GM18502 (cell line): ENCODE data around the gene PIM1.
"Not testable (repeated sequence)": the region's sequence is repeated elsewhere in the genome, so short reads cannot be mapped to it uniquely, and the experiment has no call there.

Experiments used
- ATAC-seq: cut with Tn5 transposase; IDR thresholded peaks from one replicate; pipeline ENCODE4 v1.9.1; 2021; ENCODE audit warnings: mild to moderate bottlenecking; ENCODE audit not compliant: unreplicated experiment, poor library complexity

PIM1 gene

DNA sequence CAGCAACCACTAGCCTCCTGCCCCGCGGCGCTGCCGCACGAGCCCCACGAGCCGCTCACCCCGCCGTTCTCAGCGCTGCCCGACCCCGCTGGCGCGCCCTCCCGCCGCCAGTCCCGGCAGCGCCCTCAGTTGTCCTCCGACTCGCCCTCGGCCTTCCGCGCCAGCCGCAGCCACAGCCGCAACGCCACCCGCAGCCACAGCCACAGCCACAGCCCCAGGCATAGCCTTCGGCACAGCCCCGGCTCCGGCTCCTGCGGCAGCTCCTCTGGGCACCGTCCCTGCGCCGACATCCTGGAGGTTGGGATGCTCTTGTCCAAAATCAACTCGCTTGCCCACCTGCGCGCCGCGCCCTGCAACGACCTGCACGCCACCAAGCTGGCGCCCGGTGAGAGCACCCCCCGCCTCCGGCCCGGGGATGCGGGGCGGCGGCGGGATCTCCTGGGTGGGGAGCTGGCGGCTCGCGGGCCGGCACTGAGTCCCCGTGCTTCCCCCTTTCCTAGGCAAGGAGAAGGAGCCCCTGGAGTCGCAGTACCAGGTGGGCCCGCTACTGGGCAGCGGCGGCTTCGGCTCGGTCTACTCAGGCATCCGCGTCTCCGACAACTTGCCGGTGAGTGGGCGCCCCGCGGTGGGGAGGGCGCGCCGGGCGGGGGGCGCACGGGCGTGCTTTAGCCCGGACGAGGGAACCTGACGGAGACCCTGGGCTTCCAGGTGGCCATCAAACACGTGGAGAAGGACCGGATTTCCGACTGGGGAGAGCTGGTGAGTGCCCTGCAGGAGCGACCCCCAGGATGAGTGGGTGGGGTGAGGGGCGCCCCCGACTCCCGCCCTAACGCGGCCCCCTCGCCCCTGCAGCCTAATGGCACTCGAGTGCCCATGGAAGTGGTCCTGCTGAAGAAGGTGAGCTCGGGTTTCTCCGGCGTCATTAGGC is 585 bp downstream of the PIM1 start:
- ATAC-seq, result peak; percentile 30

DNA sequence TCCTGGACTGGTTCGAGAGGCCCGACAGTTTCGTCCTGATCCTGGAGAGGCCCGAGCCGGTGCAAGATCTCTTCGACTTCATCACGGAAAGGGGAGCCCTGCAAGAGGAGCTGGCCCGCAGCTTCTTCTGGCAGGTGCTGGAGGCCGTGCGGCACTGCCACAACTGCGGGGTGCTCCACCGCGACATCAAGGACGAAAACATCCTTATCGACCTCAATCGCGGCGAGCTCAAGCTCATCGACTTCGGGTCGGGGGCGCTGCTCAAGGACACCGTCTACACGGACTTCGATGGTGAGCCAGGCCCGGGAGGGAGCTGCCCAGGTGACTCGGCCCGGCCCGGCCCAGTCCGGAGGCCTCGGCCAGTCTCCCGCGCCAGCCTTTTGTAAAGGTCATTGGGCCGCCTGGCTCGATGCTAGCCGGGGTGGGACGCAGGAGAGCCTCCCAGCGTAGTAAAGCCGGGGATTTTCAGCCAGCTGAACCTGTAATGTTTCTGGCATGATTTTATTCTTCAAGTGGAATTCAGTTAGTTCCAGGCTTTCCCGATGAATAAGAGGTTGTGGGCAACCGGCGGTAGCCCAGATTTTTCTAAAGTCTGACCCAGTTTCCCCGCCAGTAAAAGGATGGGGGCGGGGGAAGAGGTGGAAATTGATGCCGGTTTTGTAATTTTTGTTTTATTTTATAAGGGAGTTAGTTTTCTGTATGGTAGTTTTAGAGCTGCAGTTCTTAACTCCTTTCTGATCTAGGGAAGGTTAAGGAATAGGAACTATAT is 1.4 kb downstream of the PIM1 start:
- no peak for ATAC-seq

DNA sequence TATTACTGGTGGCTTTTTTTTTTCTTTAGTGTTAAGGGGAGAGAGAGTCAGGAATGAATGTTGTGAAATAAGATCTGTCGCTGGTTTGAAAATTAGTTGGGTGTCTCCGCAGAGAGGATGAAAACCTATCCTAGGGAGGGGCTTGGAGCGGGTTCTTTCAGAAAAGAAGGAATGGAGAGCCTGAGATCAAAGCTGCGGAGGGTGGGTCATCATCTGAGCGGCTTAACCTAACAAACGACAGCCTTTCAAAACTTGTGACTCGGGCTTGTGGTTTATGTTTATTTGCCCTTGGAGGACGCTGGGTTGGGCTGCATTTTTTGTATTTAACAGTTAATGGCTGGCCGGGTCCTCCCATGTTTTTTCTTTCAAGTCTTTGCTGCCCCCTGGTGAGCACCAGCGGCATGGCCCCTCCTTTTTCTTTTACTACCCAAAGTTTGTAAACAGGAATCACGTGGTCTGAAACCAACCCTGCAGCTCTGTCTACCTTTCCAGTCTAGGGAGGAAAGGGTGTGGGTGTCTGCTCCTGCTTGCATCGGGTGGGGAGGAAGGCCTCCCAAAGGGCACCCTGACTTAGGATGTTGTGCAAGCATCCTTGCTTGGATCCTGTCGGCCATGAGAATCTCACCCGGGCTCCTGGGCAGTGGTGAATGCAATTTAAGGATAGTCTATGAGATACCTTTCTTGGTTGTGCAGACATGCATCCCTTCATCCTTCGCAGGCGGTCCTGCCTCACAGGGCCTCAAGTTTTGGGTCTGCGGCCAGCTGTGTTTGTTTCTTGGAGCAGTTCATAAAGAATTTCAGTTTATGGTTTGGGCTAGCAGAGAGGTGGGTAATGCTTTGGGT is 2.2 kb downstream of the PIM1 start:
- ATAC-seq, result no peak

DNA sequence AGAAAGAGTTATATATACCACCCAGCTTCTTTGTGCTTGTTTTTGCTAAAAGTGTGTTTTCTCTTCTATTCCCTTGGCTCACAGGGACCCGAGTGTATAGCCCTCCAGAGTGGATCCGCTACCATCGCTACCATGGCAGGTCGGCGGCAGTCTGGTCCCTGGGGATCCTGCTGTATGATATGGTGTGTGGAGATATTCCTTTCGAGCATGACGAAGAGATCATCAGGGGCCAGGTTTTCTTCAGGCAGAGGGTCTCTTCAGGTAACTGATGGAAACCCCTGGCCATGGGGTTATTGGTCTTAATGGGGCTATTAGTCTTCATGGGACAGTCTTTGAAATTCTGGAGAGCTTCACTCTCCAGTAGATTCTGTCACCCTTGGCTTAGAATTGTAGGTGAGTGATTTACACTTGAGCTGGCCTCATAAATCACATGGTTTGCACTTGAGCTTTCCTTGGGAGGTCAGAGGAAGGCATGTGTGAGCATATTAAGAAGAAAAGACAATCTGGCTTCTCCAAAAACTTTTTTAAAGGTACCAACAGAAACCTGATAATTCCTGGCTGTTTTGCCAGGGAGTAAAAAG is 3.0 kb downstream of the PIM1 start:
- no peak for ATAC-seq

DNA sequence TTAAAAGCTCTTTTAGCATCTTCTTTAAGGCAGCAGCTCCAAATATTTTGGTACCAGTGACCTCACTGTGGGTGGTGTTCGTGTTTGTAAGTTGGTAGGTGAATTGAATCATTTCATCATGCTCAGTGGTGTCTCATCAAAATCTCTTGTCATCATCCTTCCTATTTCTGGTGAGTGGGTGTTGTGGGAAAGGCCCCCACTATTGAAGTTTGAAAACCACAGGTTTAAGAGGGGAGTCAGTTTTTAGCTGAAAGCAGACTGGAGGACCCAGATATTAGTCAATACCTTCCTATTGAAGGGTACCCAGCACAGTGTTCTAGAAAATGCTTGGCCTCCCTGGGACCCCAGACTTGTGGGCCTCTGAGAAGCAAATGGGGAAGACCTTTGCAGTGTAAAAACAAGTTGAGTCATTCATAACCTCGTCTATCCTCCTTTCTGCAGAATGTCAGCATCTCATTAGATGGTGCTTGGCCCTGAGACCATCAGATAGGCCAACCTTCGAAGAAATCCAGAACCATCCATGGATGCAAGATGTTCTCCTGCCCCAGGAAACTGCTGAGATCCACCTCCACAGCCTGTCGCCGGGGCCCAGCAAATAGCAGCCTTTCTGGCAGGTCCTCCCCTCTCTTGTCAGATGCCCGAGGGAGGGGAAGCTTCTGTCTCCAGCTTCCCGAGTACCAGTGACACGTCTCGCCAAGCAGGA is 3.7 kb downstream of the PIM1 start:
- ATAC-seq, result no peak

DNA sequence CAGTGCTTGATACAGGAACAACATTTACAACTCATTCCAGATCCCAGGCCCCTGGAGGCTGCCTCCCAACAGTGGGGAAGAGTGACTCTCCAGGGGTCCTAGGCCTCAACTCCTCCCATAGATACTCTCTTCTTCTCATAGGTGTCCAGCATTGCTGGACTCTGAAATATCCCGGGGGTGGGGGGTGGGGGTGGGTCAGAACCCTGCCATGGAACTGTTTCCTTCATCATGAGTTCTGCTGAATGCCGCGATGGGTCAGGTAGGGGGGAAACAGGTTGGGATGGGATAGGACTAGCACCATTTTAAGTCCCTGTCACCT is 4.2 kb downstream of the PIM1 start:
- ATAC-seq, result no peak

DNA sequence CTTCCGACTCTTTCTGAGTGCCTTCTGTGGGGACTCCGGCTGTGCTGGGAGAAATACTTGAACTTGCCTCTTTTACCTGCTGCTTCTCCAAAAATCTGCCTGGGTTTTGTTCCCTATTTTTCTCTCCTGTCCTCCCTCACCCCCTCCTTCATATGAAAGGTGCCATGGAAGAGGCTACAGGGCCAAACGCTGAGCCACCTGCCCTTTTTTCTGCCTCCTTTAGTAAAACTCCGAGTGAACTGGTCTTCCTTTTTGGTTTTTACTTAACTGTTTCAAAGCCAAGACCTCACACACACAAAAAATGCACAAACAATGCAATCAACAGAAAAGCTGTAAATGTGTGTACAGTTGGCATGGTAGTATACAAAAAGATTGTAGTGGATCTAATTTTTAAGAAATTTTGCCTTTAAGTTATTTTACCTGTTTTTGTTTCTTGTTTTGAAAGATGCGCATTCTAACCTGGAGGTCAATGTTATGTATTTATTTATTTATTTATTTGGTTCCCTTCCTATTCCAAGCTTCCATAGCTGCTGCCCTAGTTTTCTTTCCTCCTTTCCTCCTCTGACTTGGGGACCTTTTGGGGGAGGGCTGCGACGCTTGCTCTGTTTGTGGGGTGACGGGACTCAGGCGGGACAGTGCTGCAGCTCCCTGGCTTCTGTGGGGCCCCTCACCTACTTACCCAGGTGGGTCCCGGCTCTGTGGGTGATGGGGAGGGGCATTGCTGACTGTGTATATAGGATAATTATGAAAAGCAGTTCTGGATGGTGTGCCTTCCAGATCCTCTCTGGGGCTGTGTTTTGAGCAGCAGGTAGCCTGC is 4.8 kb downstream of the PIM1 start:
- no peak for ATAC-seq

DNA sequence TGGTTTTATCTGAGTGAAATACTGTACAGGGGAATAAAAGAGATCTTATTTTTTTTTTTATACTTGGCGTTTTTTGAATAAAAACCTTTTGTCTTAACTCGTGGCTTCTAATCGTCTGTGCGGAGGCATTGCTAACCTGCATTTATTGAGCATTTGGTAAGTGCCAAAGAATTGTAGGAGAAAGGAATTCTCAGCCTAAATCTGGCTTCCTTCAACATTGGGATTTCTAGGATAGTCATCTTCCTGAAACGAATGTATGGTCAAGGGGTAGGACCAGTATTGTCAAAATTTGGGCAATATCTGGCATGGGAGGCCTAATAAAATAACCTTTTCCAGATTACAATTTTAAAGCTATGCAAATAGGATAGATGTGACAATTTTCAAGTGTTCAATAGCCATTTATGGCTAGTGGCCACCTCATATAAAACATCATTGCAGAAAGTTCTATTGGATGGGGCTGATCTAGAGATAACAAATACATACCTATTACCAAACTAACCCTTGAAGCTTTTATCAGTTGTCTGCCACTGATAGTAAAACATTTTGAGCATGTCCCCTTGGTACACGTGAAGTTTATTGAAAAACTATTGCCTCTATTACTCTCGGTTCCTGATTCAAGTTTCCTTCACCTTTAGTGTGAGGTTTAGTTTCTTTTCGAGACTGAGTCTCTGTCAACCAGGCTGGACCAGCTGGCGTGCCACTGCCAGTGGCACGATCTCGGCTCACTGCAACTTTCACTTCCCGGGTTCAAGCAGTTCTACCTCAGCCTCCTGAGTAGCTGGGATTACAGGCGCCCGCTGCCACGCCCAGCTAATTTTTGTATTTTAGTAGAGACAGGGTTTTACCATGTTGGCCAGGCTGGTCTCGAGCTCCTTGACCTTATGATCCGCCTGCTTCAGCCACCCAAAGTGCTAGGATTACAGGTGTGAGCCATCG is 5.6 kb downstream of the PIM1 start:
- ATAC-seq, result peak; percentile 32

DNA sequence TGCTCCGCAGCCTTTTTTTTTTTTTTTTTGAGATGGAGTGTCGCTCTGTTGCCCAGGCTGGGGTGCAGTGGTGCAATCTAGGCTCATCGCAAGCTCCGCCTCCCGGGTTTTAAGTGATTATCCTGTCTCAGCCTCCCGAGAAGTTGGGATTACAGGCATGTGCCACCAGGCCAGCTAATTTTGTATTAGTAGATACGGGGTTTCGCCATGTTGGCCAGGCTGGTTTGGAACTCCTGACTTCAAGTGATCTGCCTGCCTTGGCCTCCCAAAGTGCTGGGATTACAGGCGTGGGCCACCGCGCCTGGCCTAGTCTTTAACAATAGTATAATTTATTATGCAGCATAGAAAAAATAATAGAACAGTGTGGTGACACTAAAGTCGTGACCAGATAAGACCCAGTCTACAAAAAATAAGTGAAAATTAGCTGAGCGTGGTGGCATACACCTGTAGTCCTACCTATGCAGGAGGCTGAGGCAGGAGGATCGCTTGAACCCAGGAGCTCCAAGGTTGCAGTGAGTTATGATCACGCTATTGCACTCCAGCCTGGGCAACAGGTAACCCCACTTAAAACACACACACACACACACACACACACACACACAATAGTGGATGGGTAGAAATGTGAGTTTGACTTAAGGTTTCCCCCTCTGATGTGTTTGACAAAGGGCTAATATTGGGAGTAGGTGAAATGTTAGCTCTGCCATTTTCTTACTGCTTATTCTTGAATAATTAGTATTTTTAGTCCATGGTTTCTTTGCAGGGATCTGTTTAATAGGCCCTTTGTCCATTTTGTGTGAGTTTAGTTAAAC is 6.5 kb downstream of the PIM1 start:
- ATAC-seq, result no peak

DNA sequence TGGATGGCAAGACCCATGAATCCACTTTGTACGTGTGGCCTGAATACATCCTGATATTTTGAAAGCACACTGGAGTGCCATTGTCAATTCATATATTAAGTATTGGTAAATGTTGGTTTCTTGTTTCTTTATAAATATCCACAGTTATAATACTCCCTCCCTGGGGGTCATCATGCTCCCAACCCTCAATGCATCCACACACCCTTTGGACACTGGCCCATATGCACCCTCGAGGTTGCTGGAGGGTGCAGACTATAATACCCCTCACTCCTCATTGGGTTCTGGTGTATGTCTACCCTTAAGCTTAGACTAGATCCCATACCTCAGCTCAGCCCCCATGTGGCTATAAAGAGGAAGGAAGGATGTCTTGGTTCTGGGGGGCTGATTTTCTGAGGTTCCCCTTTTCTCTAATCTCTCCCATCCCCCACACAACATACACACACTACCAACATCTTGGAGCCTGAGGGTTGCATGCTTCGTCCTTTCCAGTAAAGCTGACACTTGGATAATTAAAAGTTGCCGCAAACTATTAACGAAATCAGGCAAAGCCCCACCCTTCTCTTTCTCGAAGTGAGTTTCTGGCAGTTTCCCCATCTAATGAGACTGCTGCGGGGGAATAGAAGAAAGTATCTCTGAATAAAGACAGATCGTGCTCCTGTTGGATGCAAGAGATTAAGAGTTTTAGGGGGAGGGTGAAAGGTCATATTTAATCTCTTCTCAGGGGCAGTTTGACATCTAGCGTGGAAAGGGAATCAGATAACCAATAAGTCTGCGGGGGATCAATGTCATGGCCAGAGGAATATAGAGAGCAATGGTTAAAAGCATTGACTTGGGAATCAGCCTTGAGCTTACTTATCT is 7.4 kb downstream of the PIM1 start:
- ATAC-seq, result no peak

DNA sequence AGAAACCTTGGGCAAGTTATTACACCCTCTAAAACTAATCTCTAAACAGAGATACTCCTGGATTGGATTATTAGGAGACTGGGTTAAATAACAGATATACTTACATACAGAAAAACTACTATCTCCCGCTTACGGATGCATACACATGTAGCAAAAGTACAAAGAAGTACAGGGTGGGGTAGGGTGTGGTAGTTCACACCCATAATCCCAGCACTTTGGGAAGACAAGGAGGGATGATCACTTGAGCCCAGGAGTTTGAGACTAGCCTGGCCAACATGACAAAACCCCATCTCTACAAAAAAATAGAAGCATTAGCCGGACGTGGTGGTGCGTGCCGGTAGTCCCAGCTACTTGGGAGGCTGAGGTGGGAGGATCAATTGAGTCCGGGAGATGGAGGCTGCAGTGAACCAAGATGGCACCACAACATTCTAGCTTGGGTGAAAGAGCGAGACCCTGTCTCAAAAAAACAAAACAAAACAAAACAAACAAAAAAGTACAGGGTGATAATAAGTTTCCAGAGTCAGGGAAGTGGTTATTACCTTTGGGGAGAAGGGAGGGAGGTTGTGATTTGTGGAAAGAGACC is 8.1 kb downstream of the PIM1 start:
- no peak for ATAC-seq

DNA sequence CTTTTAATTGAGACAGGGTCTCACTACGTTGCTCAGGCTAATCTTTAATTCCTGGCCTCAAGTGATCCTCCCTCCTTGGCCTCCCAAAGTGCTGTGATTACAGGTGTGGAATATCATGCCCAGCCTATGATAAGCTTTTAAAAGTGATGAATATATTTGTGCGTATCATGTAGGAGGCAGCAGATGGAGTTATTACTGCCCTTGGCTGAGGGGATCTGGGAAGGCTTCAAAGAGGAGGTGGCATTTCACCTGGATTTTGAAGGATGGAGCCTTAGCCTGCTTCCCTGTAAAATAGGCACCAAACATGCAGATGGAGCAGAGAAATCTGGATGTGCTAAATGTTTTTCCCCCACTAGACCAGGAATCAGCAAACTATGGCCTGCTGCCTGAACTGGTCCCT is 10.1 kb downstream of the PIM1 start:
- ATAC-seq, result no peak

DNA sequence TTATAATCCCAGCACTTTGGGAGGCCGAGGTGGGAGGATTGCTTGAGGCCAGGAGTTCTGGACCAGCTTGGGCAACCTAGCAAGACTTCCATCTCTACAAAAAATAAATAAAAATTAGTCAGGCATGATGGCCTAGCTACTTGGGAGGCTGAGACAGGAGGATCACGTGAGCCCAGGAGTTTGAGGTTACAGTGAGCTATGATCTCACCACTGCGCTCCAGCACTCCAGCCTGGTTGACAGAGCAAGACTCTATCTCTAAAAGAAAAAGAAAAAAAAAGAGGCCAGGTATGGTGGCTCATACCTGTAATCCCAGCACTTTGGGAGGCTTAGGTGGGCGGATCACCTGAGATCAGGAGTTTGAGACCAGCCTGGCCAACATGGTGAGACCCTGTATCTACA is 10.7 kb downstream of the PIM1 start:
- not testable (repeated sequence) for ATAC-seq

DNA sequence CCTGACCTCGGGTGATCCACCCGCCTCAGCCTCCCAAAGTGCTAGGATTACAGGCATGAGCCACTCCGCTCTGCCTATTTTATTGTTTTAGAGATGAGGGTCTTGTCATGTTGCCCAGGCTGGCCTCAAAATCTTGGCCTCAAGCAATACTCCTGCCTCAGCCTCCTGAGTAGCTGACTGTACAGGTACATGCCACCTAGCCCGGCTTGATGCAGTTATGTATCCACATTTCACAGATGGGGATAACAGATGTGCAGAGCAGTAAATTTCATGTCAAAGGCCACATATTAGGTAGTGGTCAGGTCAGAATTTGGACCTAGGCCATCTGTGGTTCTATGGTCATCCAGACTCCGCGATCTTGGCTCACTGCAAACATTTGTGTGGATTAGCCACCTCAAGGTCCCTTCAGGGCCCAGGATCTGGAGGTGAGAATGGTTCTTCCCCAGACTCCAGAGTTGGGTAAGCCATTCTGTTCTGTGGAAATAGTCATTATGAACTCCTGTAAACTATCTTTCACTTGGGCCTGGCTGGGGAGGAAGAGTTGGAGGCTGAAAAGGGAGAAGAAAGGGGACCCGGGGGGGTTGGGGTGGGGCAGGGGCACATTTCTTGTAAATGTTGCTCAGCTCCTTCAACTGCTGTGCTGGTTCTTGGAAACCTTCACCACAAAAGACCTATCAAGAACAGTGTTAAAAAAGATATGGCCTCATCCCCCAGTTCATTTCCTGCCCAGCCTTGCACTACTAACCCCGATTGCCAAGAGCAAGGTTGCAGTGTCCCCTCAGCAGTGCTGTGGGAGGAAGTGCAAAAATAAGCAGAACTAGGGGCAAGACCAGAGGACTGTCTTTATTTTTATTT is 13.0 kb downstream of the PIM1 start:
- ATAC-seq, result no peak
